ENCODE data around the gene C13orf42.

C13orf42 gene

GRCh38 chr13:51111174-51111573 lies at the start of gene C13orf42:
Gene C13orf42, minus strand, starts transcription at chr13:51111274. Its CDS starts 65 bp downstream, at chr13:51111209.
- no peak for DNase-seq (ENCODE audit: low spot score)

GRCh38 chr13:51158880-51159518 lies 47.9 kb upstream of the C13orf42 start:
- DNase-seq (ENCODE audit: low spot score) = peak; percentile 65

DNA sequence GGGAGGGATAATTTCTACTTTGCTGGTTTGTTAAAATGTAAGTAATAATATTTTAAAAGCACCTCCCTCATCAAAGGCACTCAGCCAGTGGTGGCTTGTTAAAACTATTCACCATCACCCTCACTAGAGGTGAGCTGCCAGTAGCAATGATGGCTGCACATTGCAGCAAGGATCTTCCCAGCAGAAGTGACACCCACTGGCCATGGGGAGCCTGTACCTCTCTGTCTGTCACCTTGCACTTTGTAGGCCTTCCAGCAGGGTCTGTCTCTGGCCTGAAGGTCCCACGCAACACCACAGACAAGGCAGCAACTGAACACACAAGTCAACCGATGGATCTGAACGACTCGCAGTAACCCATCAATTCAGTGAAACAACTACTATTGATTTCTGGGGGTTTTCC lies 47.3 kb upstream of the C13orf42 start:
- DNase-seq (ENCODE audit: low spot score) = no peak

- no peak for DNase-seq (ENCODE audit: low spot score)
These were observed 45.6 kb upstream of the C13orf42 start for GRCh38 chr13:51156648-51157047.

- no peak for DNase-seq (ENCODE audit: low spot score)
These were observed 44.9 kb upstream of the C13orf42 start for GRCh38 chr13:51155776-51156515.

DNA sequence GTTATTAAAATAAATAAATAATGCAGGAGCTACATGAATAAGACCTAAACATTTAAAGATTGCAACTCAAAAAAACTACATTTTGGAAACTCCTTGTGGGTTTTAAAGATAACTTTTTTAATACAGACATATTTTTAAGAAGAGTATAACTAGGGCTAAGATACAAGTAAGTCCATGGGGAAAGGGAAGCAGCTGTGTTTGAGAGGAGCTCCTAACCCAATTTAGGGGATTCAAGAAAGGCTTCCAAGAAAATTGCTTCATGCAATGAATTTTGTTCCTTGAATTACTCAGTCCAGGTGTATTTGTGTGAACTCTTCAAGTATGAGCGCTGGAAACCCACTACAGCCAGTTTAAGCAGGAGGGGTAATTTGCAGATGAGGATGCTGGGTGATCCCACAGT lies 44.1 kb upstream of the C13orf42 start:
- DNase-seq (ENCODE audit: low spot score) = no peak

- no peak for DNase-seq (ENCODE audit: low spot score)
These were observed 43.0 kb upstream of the C13orf42 start for GRCh38 chr13:51154029-51154555.

DNA sequence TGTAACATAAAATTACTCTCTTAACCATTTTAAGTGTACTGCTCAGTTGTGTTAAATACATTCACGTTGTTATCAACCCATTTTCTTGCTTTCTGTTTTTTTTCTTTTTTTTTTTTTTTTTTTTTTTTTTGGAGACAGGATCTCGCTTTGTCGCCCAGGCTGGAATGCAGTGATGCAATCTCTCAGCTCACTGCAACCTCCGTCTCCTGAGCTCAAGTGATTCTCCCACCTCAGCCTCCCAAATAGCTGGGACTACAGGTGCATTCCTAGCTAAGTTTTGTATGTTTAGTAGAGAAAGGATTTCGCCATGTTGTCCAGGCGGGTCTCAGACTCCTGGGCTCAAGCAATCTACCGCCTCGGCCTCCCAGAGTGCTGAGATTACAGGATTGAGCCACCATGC lies 42.5 kb upstream of the C13orf42 start:
- DNase-seq (ENCODE audit: low spot score) = no peak

DNA sequence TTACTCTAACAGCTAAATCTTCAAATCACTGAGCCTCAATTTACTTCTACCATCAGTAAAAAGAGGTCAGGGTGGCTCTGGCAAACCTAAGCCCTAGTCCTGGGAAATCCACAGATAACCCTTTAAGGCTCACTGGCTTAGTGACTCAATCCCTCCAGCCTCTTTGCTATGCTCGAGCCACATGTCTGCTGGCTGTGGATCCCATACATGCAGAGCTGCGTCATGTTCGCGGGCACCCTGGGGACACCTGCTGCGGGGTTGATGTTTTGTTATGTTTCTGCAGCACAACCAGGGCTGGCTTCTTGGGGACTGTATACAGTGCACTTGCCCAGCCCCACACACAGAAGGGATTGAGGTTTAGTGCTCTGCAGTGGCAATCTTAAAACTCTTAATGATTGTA lies 41.6 kb upstream of the C13orf42 start:
- no peak for DNase-seq (ENCODE audit: low spot score)

- no peak for DNase-seq (ENCODE audit: low spot score)
These were observed 40.4 kb upstream of the C13orf42 start for GRCh38 chr13:51151463-51151862.

GRCh38 chr13:51148952-51149573 lies 38.0 kb upstream of the C13orf42 start:
- peak; percentile 86 for DNase-seq (ENCODE audit: low spot score)

DNA sequence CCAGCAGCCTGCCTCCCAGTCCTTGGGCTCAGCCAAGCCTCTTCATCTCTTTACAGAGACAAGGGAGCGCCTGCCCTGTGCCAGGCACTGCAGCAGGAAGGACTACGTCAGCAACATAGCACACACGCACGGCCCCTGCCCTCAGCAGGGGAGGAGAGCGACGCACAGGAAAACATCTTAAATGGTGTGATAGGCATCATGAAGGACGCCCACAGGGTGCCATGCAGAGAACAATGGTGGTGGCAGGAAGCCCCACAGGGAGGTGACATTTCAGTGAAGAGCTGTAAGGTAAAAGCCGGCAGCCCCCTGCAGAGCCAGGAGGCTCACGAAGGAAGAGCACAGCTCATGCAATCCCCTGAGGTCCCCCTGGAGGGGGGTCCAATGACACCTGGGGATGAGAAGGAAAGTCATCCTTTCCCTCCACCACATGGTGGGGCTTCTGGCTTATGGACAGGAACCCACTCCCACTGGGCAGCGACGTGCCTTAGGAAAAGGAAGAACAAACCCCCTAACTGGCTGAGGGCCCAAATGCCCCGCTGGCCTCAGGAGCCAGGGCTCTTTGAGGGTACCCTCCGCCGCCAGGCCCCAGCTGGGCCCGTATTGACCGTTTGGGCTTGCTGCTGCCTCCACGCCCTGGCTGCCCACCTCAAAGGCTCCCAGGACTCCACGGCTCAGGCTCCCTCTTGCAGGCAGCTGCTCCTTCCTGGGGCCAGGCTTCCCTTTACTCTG lies 37.3 kb upstream of the C13orf42 start:
- DNase-seq (ENCODE audit: low spot score) = no peak

DNA sequence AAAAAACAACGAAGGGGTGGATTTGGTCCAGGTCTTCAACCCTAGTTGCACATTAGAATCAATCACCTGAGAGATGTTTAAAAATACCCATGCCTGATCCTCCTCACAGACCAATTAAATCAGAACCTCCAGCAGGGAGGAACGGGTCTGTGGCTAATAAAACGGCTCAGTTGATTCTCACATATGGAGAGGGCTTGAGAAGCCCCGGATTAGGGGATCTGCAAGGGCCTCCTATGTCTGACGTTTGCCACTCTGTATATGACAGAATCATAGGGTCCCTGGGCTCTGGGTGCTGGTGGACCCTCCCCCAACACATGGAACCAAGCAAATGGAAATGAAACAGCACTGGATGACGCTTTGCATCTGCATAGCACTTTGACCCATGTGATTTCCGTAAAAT lies 36.7 kb upstream of the C13orf42 start:
- DNase-seq (ENCODE audit: low spot score) = no peak

DNA sequence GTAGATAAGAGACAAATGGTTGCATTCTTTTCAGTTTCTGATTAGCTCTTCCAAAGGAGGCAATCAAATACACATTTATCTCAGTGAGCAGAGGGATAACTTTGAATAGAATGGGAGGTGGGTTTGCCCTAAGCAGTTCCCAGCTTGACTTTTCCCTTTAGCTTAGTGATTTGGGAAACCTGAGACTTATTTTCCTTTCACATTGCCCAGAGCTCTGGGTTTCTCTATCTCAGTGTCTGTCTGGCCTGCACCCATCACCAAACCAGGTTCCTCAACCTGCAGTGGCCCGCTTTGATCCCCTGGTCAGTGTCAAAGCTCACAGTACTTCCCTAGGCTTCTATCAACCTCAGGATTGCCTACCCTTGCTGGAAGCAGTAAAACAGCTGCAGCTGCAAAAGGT lies 35.6 kb upstream of the C13orf42 start:
- DNase-seq (ENCODE audit: low spot score) = no peak

GRCh38 chr13:51137250-51137649 lies 26.2 kb upstream of the C13orf42 start:
- DNase-seq (ENCODE audit: low spot score) = no peak

DNA sequence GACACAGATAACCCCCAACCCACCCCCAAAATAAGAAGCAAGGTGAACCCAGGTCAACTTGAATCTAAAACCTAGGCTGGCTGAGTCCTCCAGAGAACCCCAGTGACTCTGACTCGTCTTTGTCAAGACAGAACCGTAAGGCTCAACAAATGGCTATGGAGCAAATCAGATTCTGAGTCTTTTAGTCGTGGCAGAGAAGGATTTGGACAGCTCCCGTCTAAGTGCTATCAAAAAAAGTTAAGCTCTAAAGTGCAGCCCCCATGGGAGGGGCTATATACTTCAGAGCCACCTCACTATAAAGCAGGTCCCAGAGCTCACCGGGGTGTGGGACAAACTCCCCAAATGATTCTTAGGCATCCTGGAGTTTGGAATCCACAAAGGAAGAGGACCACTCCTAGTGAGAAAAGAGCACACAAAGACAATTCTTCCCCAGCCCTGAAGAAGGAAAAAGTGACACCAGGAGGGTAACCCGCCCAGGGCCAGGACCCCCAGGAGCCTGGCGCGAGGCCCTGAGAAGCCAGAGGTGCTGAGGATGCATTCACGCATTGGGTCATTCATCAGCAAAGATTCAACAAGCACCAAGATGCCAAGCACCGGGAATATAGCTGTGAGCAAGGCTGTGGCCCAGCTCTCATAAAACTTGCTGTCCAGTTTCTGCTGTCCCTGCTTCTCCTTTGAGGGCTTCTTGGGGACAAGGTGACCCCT lies 25.4 kb upstream of the C13orf42 start:
- no peak for DNase-seq (ENCODE audit: low spot score)

- DNase-seq (ENCODE audit: low spot score) = no peak
These were observed 23.8 kb upstream of the C13orf42 start for GRCh38 chr13:51134763-51135365.

GRCh38 chr13:51130348-51130747 lies 19.3 kb upstream of the C13orf42 start:
- DNase-seq (ENCODE audit: low spot score) = no peak

DNA sequence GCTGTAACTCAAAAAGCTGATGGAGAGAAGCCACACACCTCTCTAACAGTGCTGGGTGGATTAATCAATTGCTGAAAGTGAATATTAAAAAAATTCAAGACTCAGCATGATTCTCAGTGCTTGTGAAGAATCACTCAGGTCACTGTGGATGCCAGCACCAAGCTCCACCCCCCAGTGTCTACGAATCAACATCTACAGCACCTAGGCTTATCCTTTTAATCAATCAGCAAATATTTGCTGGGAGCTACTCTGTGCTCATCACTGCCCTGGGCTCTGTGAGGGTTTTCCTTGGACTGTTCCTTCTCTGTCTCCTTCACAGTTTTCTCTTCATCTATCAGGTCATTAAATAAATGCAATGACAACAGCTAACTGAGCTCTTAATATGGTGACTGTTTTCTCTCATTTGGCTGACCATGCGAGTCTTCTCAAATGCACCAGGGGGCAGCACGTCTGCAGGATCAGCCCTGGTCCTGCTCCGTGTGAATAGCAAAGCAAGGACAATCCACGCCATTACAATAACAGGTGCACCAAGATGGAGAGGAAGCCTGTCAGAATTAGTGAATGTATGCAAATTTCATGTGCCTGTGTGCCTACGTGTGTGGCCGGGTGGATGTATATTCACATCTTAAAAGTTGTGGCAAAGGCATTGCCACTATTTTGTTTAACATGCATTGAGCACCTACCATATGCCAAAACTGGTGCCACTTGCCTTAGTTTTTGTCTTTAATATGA lies 14.6 kb upstream of the C13orf42 start:
- peak; percentile 76 for DNase-seq (ENCODE audit: low spot score)

GRCh38 chr13:51122868-51123566 lies 11.9 kb upstream of the C13orf42 start:
- DNase-seq (ENCODE audit: low spot score) = no peak
